Small intestine (tissue), 7 donors: ENCODE data around the gene LSAMP. TPM values are rescaled to one million over a fixed set of nuclear protein-coding genes. Genes with fewer than 3 reads are reported as not detected.
A peak's percentile ranks its signal among the peaks of the same experiment; 100 is the strongest.
"Not testable (repeated sequence)": the region's sequence is repeated elsewhere in the genome, so short reads cannot be mapped to it uniquely, and the experiment has no call there.

Experiments
- DNase-seq, 2 donors: peaks; one replicate each; pipeline versions ENCODE4 v3.0.0 to v3.0.0-alpha.2; 2013
- FAIRE-seq: peaks from 2 replicates; lab custom pipeline; 2012; peaks lifted over from hg19 to GRCh38; lab: Jason Lieb, UNC
- H3K27ac ChIP-seq, 3 donors: one replicate each; pipeline ENCODE4 v1.5.1; 2013; ENCODE audit warnings: low read length in 2 of 3, mild to moderate bottlenecking in 2 of 3, control low read depth in 1 of 3, inconsistent platforms in 1 of 3, low read depth in 1 of 3, moderate library complexity in 1 of 3
- H3K27me3 ChIP-seq, 3 donors: one replicate each; pipeline ENCODE4 v1.6.1; 2013; ENCODE audit warnings: low read length in 3 of 3, inconsistent platforms in 1 of 3; ENCODE audit not compliant: control insufficient read depth in 3 of 3, insufficient read depth in 3 of 3
- H3K36me3 ChIP-seq, 3 donors: one replicate each; pipeline ENCODE4 v1.6.1; 2013; ENCODE audit warnings: low read length in 3 of 3, inconsistent platforms in 1 of 3, low read depth in 1 of 3, mild to moderate bottlenecking in 1 of 3, moderate library complexity in 1 of 3; ENCODE audit not compliant: control insufficient read depth in 3 of 3, insufficient read depth in 2 of 3
- H3K4me1 ChIP-seq, 3 donors: one replicate each; pipeline ENCODE4 v1.6.1; 2013; ENCODE audit warnings: low read length in 2 of 3, inconsistent platforms in 1 of 3, low read depth in 1 of 3, mild to moderate bottlenecking in 1 of 3, moderate library complexity in 1 of 3; ENCODE audit not compliant: control insufficient read depth in 3 of 3, insufficient read depth in 2 of 3
- H3K4me3 ChIP-seq, 3 donors: one replicate each; pipeline ENCODE4 v1.5.1; 2013; ENCODE audit warnings: low read length in 3 of 3, control low read depth in 1 of 3, inconsistent platforms in 1 of 3, low read depth in 1 of 3, mild to moderate bottlenecking in 1 of 3, moderate library complexity in 1 of 3
- H3K9me3 ChIP-seq, 2 donors: one replicate each; pipeline ENCODE4 v1.6.1; 2013; ENCODE audit warnings: low read depth in 1 of 2, low read length in 1 of 2; ENCODE audit not compliant: control insufficient read depth in 2 of 2, insufficient read depth in 1 of 2
- WGBS, 3 donors: extraction: QIAGEN DNeasy Blood & Tissue Kit; methylation state at CpG; one replicate each; pipeline ENCODE4 v1.1.7; 2013; 5-methylcytosine and 5-hydroxymethylcytosine counted together
- polyA plus RNA-seq, 4 donors: library from polyadenylated mRNA; stranded (reverse) in 3 of 4; unstranded in 1 of 4; fragments of 200-250 nt in 3 of 4; fragments of 120-200 nt in 1 of 4; gene quantifications; one replicate each; pipeline versions ENCODE4 v1.2.1 to v1.2.3, GENCODE V29; 2013
- donor health status: healthy with polysubstance abuse.
- donor health status: control.
- donor health status: control.
- donor health status: Bipolar disorder and iron deficiency.
- donor health status: healthy.

Gene LSAMP
- polyA plus RNA-seq, 4 donors, result 0.27 to 2.9 (median 1.8) TPM; not detected in 1

DNA sequence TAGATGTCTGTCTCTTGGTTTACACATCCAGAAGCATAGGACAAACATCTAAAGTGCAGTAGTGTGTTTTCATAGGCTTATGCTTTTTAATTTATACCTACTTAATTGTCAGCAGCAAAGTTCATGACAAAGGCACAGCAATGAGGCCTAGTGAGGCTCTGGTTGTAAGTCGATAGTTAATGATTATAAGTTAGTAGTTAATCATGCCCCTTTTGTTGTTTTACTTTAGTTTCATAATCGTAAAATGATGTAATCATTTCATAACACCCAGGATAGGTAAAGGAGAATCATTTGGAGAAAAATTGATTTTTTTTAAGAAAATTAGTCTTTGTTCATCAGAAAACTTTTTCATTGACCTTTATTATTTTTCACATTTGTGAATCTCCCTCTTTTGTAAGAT lies 351.9 kb downstream of the LSAMP start:
- H3K27me3 ChIP-seq, result no peaks in the 10 kb centered on the region
- FAIRE-seq (no peak), DNase-seq (peak in 1 of 2 donors; percentile 40)
- peaks cover 0 to 9% of the 10 kb centered on the region in 2 donors for H3K9me3 ChIP-seq
- no peak overlapping the region for H3K4me3 ChIP-seq
- peaks cover 0 to 4% (median 0%) of the 10 kb centered on the region in 3 donors for H3K4me1 ChIP-seq
- H3K27ac ChIP-seq, result no peak overlapping the region
- WGBS, 3 donors, result 15 to 58% (median 31%) methylated on average over 2 of the region's 2 CpGs
- no peaks in the 10 kb centered on the region for H3K36me3 ChIP-seq

DNA sequence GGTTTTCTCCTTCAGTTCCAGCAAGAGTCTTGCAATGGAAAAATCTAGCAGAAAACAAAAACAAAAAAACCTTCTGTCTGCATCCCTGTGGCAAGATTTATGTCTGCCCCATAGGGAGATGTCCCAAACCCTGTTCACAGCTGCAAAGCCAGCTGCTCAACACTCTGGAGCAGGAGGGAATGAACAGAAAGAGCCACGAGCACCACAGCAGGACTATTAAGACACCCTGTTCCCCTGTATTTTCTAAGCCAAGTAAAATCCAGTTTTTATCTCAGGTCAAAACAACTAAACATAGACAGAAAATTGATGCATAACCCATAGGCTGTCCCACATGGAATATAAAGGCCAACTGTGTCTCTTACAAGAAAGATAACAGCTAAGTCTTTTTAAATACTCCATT lies 357.9 kb downstream of the LSAMP start:
- Histone ChIP-seq H3K36me3 (no peaks in the 10 kb centered on the region), H3K27me3 (no peaks in the 10 kb centered on the region), H3K4me1 (no peaks in the 10 kb centered on the region), H3K9me3 (peaks cover 0 to 9% of the 10 kb centered on the region in 2 donors), H3K27ac (no peak overlapping the region), H3K4me3 (no peak overlapping the region)
- DNase-seq, result no peak
- WGBS, 3 donors, result 17 to 36% (median 18%) methylated on average over 1 of the region's 1 CpG
- no peak for FAIRE-seq

DNA sequence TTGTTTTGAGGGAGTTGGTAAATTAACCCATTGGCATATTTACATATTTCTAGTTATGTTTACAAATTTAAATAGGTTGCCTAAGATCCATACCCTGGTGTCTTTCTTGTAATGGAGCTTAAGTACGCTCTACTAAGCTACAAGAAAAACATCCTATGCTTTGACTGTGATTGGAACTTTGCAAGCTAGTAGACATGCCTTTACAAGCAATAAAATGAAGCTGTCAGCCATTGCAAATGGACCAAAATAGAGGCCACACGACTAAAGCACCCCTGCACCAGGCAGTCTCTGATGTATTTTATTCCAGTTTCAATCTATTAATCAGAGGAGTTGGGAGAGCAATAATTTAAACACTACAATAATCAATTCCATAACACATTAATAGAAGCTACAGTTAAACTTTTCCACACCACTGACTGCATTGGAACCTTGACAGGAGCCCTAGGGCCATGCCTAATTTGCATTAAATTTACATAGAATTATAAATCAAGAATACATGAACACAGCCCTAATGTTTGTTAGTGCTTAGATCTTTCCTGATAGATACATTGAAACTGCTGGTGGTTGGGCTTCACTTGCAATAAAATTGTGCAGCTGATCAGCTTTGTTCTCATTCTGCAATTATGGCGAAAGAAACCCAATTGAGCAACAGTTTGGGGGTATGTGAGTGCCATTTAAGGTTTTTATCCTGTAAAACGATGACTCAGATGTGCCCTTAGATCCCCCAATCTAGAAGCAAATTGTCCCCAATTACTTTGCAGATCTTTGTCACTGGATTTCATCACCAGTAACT lies 360.1 kb downstream of the LSAMP start:
- H3K36me3 ChIP-seq, result no peaks in the 10 kb centered on the region
- H3K27me3 ChIP-seq, result no peaks in the 10 kb centered on the region
- FAIRE-seq (no peak), DNase-seq (no peak)
- H3K9me3 ChIP-seq, result peaks cover 0 to under 1% of the 10 kb centered on the region in 2 donors
- no peak overlapping the region for H3K4me3 ChIP-seq
- 46 to 65% (median 52%) methylated on average over 4 of the region's 4 CpGs for WGBS, 3 donors
- H3K27ac ChIP-seq, result no peak overlapping the region
- no peaks in the 10 kb centered on the region for H3K4me1 ChIP-seq

DNA sequence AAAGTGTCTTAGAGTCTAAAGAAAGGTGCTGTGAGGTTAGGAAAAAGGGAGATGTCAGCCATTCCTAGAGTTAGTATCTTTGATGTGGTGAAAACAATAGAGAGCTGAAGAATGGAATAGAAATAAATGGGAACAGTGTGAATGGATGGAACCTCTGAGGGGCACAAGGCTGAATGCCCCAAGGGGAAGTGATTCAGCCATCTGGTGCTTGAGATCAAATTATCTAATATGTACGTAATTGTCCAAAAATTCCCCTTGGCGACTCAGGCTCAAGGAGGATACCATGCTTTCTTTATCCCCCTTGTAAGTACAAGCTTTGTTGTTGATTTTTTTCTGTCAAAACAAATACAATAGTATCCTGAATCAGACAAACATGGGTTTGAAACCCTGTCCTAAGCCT lies 361.6 kb downstream of the LSAMP start:
- 78 to 91% (median 81%) methylated on average over 2 of the region's 2 CpGs for WGBS, 3 donors
- Histone ChIP-seq H3K9me3 (no peaks in the 10 kb centered on the region), H3K4me1 (no peaks in the 10 kb centered on the region), H3K4me3 (no peak overlapping the region), H3K27ac (no peak overlapping the region), H3K27me3 (no peaks in the 10 kb centered on the region), H3K36me3 (no peaks in the 10 kb centered on the region)
- FAIRE-seq, result no peak
- no peak for DNase-seq

DNA sequence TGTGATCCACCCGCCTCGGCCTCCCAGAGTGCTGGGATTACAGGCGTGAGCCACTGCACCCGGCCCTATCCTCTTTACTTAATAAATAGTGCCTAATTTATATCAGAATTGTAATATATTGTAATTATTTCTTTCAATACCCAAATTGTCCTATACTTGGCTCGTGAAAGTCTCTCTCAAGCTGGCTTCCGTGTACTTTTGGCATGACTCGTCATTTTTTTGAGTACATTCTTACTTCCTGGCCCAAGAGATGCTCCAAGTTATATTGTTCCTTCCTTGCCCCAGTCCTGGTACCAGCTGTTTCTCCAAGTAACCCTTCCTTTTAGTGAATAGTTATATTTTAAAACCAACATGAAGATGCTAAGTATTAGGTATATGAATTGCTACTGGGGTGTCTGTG lies 366.7 kb downstream of the LSAMP start:
- Histone ChIP-seq H3K27me3 (no peaks in the 10 kb centered on the region), H3K4me1 (no peaks in the 10 kb centered on the region), H3K36me3 (no peaks in the 10 kb centered on the region), H3K9me3 (no peaks in the 10 kb centered on the region), H3K27ac (no peak overlapping the region), H3K4me3 (no peak overlapping the region)
- FAIRE-seq (no peak), DNase-seq (no peak)
- 86 to 92% (median 92%) methylated on average over 7 of the region's 7 CpGs for WGBS, 3 donors

DNA sequence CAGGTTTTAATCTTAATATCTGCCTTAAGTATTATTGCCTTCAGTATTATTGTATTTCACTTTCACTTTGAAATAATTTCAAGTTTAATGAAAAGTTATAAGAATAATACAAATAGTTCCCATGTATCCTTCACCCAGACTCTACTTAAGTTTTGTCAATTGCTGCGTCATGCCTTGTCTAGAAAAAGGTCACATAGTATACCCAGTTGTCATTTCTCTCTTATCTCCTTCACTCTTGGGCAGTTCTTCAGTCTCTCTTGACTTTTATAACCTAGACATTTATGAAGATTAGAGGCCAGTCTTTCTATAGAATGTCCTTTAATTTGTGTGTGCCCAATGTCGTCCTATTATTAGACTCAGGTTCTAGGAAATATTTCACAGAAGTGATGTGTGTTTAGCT lies 367.7 kb downstream of the LSAMP start:
- WGBS, 3 donors, result 78 to 87% (median 80%) methylated on average over 2 of the region's 2 CpGs
- Histone ChIP-seq H3K4me3 (no peak overlapping the region), H3K4me1 (no peaks in the 10 kb centered on the region), H3K27me3 (no peaks in the 10 kb centered on the region), H3K27ac (no peak overlapping the region), H3K36me3 (no peaks in the 10 kb centered on the region), H3K9me3 (no peaks in the 10 kb centered on the region)
- DNase-seq (no peak), FAIRE-seq (no peak)

DNA sequence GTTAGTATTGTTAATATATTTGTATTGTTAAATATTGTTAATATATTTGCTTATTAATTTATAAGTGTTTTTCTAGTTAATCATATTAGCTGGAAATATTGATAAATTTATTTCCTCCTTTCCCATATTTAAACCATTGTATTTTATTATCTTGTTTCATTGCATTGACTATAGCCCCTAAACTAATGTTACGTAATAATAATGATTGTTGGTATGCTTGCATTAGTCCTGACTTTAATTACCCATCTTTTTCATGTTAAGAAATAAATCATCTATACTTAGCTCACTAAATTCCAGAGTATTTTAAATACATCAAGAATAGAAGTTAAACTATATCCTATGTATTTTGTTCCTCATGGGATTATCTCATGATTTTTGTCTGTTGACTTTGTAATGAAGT lies 368.2 kb downstream of the LSAMP start:
- Histone ChIP-seq H3K27ac (no peak overlapping the region), H3K4me1 (no peaks in the 10 kb centered on the region), H3K9me3 (no peaks in the 10 kb centered on the region), H3K4me3 (no peak overlapping the region), H3K36me3 (no peaks in the 10 kb centered on the region), H3K27me3 (no peaks in the 10 kb centered on the region)
- no peak for DNase-seq
- WGBS, 3 donors, result 96 to 100% (median 98%) methylated on average over 1 of the region's 1 CpG
- no peak for FAIRE-seq

DNA sequence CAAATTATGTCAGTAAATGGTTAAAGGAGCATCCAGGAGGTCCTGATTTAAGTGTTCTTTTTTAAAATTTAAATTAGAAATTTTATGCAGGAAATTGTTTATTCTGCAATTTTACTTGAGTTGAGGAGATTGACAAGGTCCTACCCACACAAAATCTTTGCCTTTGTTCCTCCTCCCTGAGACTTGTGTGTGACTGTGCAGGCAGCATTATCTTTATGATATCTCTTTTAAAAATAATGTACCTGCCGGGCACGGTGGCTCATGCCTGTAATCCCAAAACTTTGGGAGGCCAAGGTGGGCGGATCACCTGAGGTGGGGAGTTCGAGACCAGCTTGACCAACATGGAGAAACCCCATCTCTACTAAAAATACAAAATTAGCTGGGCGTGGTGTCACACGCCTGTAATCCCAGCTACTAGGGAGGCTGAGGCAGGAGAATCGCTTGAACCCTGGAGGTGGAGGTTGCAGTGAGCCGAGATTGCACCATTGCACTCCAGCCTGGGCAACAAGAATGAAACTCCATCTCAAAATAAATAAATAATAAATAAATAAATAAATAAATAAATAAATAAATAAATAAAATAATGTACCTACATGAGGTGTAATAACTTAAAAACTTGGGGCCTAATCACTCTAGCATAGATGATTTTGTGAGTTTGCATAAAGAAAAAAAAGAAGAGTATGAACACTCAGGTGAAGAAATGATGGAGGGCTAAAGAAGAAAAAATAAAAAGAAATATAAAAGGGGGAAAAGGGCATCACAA lies 374.6 kb downstream of the LSAMP start:
- H3K27ac ChIP-seq, result not testable (repeated sequence)

More for the DNA sequence above, 374.6 kb downstream of the LSAMP start:
- H3K4me3 ChIP-seq, H3K27me3 ChIP-seq, H3K4me1 ChIP-seq, H3K36me3 ChIP-seq, FAIRE-seq, H3K9me3 ChIP-seq, DNase-seq: not testable (repeated sequence)
- 70 to 85% (median 74%) methylated on average over 8 of the region's 8 CpGs for WGBS, 3 donors
